Right lobe of liver (tissue), 6 donors: Measurements from ENCODE around the gene C1QTNF3. TPM values are rescaled to one million over a fixed set of nuclear protein-coding genes. Genes with fewer than 3 reads are reported as not detected.

Experiments
- ATAC-seq, 4 donors: fragments of 200-7000 bp; cut with Tn5 transposase; one replicate each; pipeline ENCODE4 v1.9.1; 2020; ENCODE audit warnings: mild to moderate bottlenecking in 4 of 4, moderate library complexity in 4 of 4
- DNase-seq, 3 donors: peaks; one replicate each; pipeline ENCODE4 v3.0.0-alpha.2; 2020
- H3K27ac ChIP-seq, 3 donors: fragments of 200-600 bp; one replicate each; pipeline ENCODE4 v1.8.0; 2022
- H3K27me3 ChIP-seq, 2 donors: fragments of 200-600 bp; one replicate each; pipeline ENCODE4 v1.8.0; 2022
- H3K36me3 ChIP-seq, 4 donors: fragments of 200-600 bp; sonication (generic) in 1 of 4; one replicate each; pipeline versions ENCODE4 v1.5.1 to v1.8.0; 2017 to 2022; ENCODE audit warnings: control low read depth in 1 of 4
- H3K4me1 ChIP-seq, 4 donors: fragments of 200-600 bp; sonication (generic) in 1 of 4; one replicate each; pipeline versions ENCODE4 v1.5.1 to v1.8.0; 2017 to 2022; ENCODE audit warnings: control low read depth in 1 of 4
- H3K4me3 ChIP-seq, 3 donors: fragments of 200-600 bp; one replicate each; pipeline ENCODE4 v1.8.0; 2022
- H3K9me3 ChIP-seq, 4 donors: fragments of 200-600 bp; sonication (generic) in 1 of 4; one replicate each; pipeline versions ENCODE4 v1.5.1 to v1.8.0; 2017 to 2022; ENCODE audit warnings: control low read depth in 1 of 4
- POLR2A ChIP-seq: fragments of 450-650 bp; IDR thresholded peaks from one replicate; pipeline ENCODE4 v1.6.1; 2017; ENCODE audit warnings: antibody characterized with exemption, mild to moderate bottlenecking
- WGBS: methylation state at CpG from one replicate; pipeline ENCODE4 v1.1.6; 2018; ENCODE audit warnings: low coverage, low lambda C conversion rate; ENCODE audit not compliant: insufficient coverage; ENCODE audit errors: missing lambda C conversion rate; 5-methylcytosine and 5-hydroxymethylcytosine counted together
- intact Hi-C, 2 donors: fragments of 100-400 bp; cut with DNase I; formaldehyde crosslinking; loops; one replicate each; pipeline versions ENCODE4 v1.11.2 to v1.14.1; 2022
- total RNA-seq, 6 experiments: library from RNA; depleted of rRNA in 2 of 6; stranded (reverse); fragments of >200 nt in 2 of 6; fragmentation: NEBNext Ultra II Directional in 3 of 6; extraction: Animal tissue kit (Norgen Biotek cat#: 25700) in 3 of 6; gene quantifications; one replicate each; pipeline versions ENCODE4 v1.1.0 to v1.2.4, GENCODE V29; 2016 to 2023
- TF ChIP-seq, protein P1 (sequence below), 4 donors: fragments of 200-600 bp in 3 of 4; fragments of 450-650 bp in 1 of 4; IDR thresholded peaks; one replicate each; pipeline versions ENCODE4 v1.5.1 to v1.8.0; 2016 to 2022; ENCODE audit warnings: antibody characterized with exemption in 4 of 4, mild to moderate bottlenecking in 2 of 4
- donor health status: DM: no; HTN: yes; CAD: no.
- donor health status: DM: no; HTN: no; CAD: no.
- donor health status: DM: no; HTN: no; CAD: no.
- donor health status: DM: no; HTN: yes; CAD: no.
- donor health status: DM: no; HTN: yes; CAD: no.

C1QTNF3 gene
- total RNA-seq, 6 experiments from 2014 or later: 1.5 to 7.7 (median 3.1) TPM

DNA sequence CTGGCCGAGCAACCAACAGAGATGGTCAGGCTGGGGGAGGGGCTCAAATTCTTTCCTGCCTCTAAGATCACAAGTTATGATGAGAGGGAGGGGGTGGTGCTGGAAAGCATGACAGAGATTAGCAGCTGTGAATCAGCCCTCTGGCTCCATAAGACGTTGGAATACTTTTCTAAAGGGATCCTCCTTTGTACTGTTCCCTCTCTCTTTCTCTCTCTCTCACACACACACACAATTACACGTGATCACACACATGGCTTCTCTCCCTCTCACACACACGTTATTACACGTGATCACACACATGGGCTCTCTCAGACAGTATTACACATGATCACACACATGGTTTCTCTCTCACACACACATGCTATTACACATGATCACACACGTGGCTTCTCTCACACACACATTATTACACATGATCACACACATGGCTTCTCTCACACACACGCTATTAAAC is 58.3 kb downstream of the C1QTNF3 start, which contains the start of gene SLC45A2:
Gene SLC45A2 (minus strand): TSS at position 23 of the 454 bp plus-strand sequence. CDS start 110 bp downstream, outside the sequence.
- peaks cover 0 to 15% (median 3%) of the 10 kb centered on the region in 4 donors for H3K4me1 ChIP-seq
- no peak within 1 kb of the TSS for H3K4me3 ChIP-seq
- H3K36me3 ChIP-seq: peaks cover 0 to 29% (median 9%) of the 10 kb centered on the region in 4 donors
- ATAC-seq (peak in 2 of 4 donors; percentile 18 to 25), DNase-seq (no peak)
- H3K27ac ChIP-seq: no peak within 1 kb of the TSS
- no peaks in the 10 kb centered on the region for H3K27me3 ChIP-seq
- TF ChIP-seq POLR2A: no peak
- TF ChIP-seq, protein P1, sequence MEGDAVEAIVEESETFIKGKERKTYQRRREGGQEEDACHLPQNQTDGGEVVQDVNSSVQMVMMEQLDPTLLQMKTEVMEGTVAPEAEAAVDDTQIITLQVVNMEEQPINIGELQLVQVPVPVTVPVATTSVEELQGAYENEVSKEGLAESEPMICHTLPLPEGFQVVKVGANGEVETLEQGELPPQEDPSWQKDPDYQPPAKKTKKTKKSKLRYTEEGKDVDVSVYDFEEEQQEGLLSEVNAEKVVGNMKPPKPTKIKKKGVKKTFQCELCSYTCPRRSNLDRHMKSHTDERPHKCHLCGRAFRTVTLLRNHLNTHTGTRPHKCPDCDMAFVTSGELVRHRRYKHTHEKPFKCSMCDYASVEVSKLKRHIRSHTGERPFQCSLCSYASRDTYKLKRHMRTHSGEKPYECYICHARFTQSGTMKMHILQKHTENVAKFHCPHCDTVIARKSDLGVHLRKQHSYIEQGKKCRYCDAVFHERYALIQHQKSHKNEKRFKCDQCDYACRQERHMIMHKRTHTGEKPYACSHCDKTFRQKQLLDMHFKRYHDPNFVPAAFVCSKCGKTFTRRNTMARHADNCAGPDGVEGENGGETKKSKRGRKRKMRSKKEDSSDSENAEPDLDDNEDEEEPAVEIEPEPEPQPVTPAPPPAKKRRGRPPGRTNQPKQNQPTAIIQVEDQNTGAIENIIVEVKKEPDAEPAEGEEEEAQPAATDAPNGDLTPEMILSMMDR (IDR thresholded peaks at IDR 0.05): no peak
- 77% methylated on average over 7 of the region's 7 CpGs for WGBS
- intact Hi-C loops: no loop called here
- no peaks in the 10 kb centered on the region for H3K9me3 ChIP-seq

DNA sequence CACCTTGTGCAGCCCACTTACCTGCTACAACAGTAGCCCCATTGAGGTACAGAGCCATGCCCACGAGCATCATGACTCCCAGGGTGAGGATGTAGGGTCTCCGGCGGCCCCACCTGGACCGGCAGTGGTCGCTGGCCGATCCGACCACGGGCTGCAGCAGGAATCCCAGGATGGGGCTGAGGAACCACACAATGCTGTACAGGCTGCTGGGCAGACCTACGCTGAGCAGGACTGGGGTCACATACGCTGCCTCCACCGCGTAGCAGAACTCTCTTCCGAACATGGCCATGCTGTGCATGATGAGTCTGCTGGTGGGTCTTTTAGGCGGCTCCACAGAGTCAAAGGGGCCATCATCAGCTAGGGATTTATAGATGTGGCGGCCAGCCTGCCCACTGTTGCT is 58.8 kb downstream of the C1QTNF3 start:
- no peaks in the 10 kb centered on the region for H3K9me3 ChIP-seq
- intact Hi-C loops: no loop called here
- no peak overlapping the region for H3K4me3 ChIP-seq
- ATAC-seq: peak in 3 of 4 donors; percentile 17 to 50 (median 40)
- no CpG with 5 or more reads among the region's 15 CpGs for WGBS
- no peak for DNase-seq
- no peak for TF ChIP-seq POLR2A
- TF ChIP-seq, protein P1 (IDR thresholded peaks at IDR 0.05): no peak
- peaks cover 0 to 15% (median 3%) of the 10 kb centered on the region in 4 donors for H3K4me1 ChIP-seq
- no peak overlapping the region for H3K27ac ChIP-seq
- H3K27me3 ChIP-seq: no peaks in the 10 kb centered on the region
- H3K36me3 ChIP-seq: peaks cover 0 to 26% (median 9%) of the 10 kb centered on the region in 4 donors

DNA sequence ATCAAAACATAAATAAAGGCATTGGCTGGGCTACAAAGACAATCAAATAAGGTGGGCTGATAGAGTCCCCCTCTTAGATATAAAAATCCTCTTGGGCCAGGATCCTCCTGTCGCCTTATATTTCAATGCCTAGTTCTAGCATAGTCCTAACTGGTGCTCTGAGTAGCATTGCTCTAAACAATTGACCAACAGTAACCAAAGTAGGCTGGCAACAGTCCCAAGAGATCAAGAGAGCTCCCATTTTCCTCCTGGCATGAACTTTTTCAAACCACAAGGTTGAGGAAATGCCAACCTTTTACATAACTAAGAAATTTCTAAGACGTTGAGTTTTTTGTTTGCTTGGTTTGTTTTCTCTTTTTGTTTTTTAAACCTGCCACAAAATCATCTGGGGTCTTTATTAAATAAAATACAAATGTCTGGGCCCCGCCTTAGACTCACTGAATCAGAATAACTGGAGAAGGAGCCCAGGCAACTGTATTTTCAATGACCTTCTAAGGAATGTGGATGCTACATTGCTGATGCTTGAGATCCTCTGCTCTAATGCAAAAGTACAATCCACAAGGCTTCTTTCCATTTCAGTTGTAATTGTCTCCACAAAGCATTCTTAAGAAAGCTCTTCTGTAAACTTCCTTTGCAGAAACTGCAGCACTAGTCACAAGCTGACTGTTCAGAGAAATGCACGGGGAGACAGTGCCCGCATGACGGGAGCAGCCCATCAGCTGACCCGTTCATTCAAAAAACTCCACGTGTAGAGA is 61.4 kb downstream of the C1QTNF3 start:
- H3K27me3 ChIP-seq: no peaks in the 10 kb centered on the region
- peaks cover 0 to 2% (median 0%) of the 10 kb centered on the region in 4 donors for H3K36me3 ChIP-seq
- intact Hi-C loops: no loop called here
- H3K9me3 ChIP-seq: no peaks in the 10 kb centered on the region
- DNase-seq (no peak), ATAC-seq (no peak)
- H3K27ac ChIP-seq: no peak overlapping the region
- 79% methylated on average over 7 of the region's 8 CpGs for WGBS
- peaks cover 0 to 15% (median 3%) of the 10 kb centered on the region in 4 donors for H3K4me1 ChIP-seq
- no peak for TF ChIP-seq POLR2A
- TF ChIP-seq, protein P1 (IDR thresholded peaks at IDR 0.05): no peak
- H3K4me3 ChIP-seq: no peak overlapping the region

DNA sequence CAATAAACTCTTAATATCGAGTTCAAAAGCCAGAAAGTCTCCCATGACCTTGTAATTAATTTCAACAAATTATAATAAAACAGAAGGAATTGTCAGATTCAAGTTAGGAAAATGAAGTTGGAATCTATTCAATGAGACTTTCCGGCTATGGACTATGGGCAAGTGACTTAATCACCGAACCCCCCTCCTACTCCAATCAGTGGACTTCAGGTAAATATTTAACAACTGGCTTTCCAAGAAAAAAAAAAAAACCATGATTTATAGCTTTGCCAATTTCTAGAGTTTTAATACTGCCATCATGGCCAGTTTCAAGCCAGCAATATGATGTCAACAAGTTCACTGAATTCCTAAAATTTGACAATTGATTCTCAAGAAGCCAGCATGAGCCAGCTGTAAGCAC is 63.0 kb downstream of the C1QTNF3 start:
- no peak overlapping the region for H3K27ac ChIP-seq
- no peak overlapping the region for H3K4me3 ChIP-seq
- peaks cover 0 to 15% (median 3%) of the 10 kb centered on the region in 4 donors for H3K4me1 ChIP-seq
- ATAC-seq (peak in 2 of 4 donors; percentile 23 to 49), DNase-seq (no peak)
- TF ChIP-seq POLR2A: no peak
- TF ChIP-seq, protein P1 (IDR thresholded peaks at IDR 0.05): no peak
- WGBS: 32% methylated on average over 3 of the region's 3 CpGs
- H3K27me3 ChIP-seq: no peaks in the 10 kb centered on the region
- no peaks in the 10 kb centered on the region for H3K36me3 ChIP-seq
- intact Hi-C loops: no loop called here
- H3K9me3 ChIP-seq: no peaks in the 10 kb centered on the region
